Endothelial cell (in vitro differentiated cells): ENCODE measurements around the gene TCP11X1. TPM values are rescaled to one million over a fixed set of nuclear protein-coding genes. Genes with fewer than 3 reads are reported as not detected.
"Not testable (repeated sequence)": the region's sequence is repeated elsewhere in the genome, so short reads cannot be mapped to it uniquely, and the experiment has no call there.

Experiments used
- DNase-seq: peaks from one replicate; pipeline ENCODE4 v3.0.0; 2021; ENCODE audit warnings: low spot score
- H3K27ac Mint-ChIP-seq: one replicate; pipeline ENCODE4 v1.8.0; 2021; ENCODE audit warnings: mixed read lengths, inconsistent platforms; ENCODE audit not compliant: unreplicated experiment
- H3K27me3 Mint-ChIP-seq: one replicate; pipeline ENCODE4 v1.8.0; 2021; ENCODE audit warnings: mild to moderate bottlenecking, moderate library complexity, mixed read lengths, inconsistent platforms; ENCODE audit not compliant: unreplicated experiment
- H3K36me3 Mint-ChIP-seq: one replicate; pipeline ENCODE4 v1.8.0; 2021; ENCODE audit warnings: mild to moderate bottlenecking, low read depth, mixed read lengths, inconsistent platforms; ENCODE audit not compliant: unreplicated experiment
- H3K4me1 Mint-ChIP-seq: one replicate; pipeline ENCODE4 v1.8.0; 2021; ENCODE audit warnings: mild to moderate bottlenecking, mixed read lengths, inconsistent platforms; ENCODE audit not compliant: unreplicated experiment
- H3K4me3 Mint-ChIP-seq: one replicate; pipeline ENCODE4 v1.8.0; 2021; ENCODE audit warnings: mild to moderate bottlenecking, mixed read lengths, inconsistent platforms; ENCODE audit not compliant: unreplicated experiment
- H3K9me3 Mint-ChIP-seq: one replicate; pipeline ENCODE4 v1.8.0; 2021; ENCODE audit warnings: mixed read lengths, inconsistent platforms; ENCODE audit not compliant: unreplicated experiment
- CTCF ChIP-seq: fragments of 200-600 bp; sonication (generic); IDR thresholded peaks from one replicate; pipeline ENCODE4 v1.5.0; 2021; ENCODE audit warnings: antibody characterized with exemption; ENCODE audit not compliant: unreplicated experiment
- long read RNA-seq: library from polyadenylated mRNA; unstranded; transcript quantifications from one replicate; pipeline ENCODE4 v2.0.0, GENCODE V29; 2020; ENCODE audit not compliant: unreplicated experiment
- total RNA-seq: library from RNA; stranded (reverse); fragmentation: NEBNext Ultra II Directional; extraction: Animal tissue kit (Norgen Biotek cat#: 25700); gene quantifications from one replicate; pipeline ENCODE4 v1.2.1, GENCODE V29; 2021; ENCODE audit not compliant: unreplicated experiment

TCP11X1 gene
- not detected for total RNA-seq
- long read RNA-seq = 0 reads

GRCh38 chrX:102214986-102215385 lies at the start of gene TCP11X1:
Gene TCP11X1 (plus strand): TSS chrX:102215301.
- not testable (repeated sequence) for H3K36me3 Mint-ChIP-seq, H3K27me3 Mint-ChIP-seq, H3K4me1 Mint-ChIP-seq, H3K4me3 Mint-ChIP-seq, H3K9me3 Mint-ChIP-seq, H3K27ac Mint-ChIP-seq, DNase-seq

- H3K4me3 Mint-ChIP-seq = no peak overlapping the region
- no peak overlapping the region for H3K27ac Mint-ChIP-seq
- no peaks in the 10 kb centered on the region for H3K9me3 Mint-ChIP-seq
- no peaks in the 10 kb centered on the region for H3K27me3 Mint-ChIP-seq
- H3K36me3 Mint-ChIP-seq = no peaks in the 10 kb centered on the region
- no peak for TF ChIP-seq CTCF
- no peak for DNase-seq
- H3K4me1 Mint-ChIP-seq = no peaks in the 10 kb centered on the region
Observed at GRCh38 chrX:102185967-102186720, 29.0 kb upstream of the TCP11X1 start.

- not testable (repeated sequence) for H3K27me3 Mint-ChIP-seq, DNase-seq, H3K9me3 Mint-ChIP-seq, H3K4me3 Mint-ChIP-seq, H3K4me1 Mint-ChIP-seq, H3K36me3 Mint-ChIP-seq, H3K27ac Mint-ChIP-seq
Observed at GRCh38 chrX:102207940-102208339, 7.2 kb upstream of the TCP11X1 start.

GRCh38 chrX:102216497-102216896 lies 1.4 kb downstream of the TCP11X1 start:
- not testable (repeated sequence) for H3K9me3 Mint-ChIP-seq, H3K27me3 Mint-ChIP-seq, H3K36me3 Mint-ChIP-seq, H3K4me3 Mint-ChIP-seq, DNase-seq, H3K27ac Mint-ChIP-seq, H3K4me1 Mint-ChIP-seq

GRCh38 chrX:102235678-102236077 lies 20.6 kb downstream of the TCP11X1 start:
- not testable (repeated sequence) for DNase-seq, H3K4me3 Mint-ChIP-seq, H3K36me3 Mint-ChIP-seq, H3K9me3 Mint-ChIP-seq, H3K4me1 Mint-ChIP-seq, H3K27me3 Mint-ChIP-seq, H3K27ac Mint-ChIP-seq

- not testable (repeated sequence) for H3K4me1 Mint-ChIP-seq, H3K4me3 Mint-ChIP-seq, H3K36me3 Mint-ChIP-seq, H3K27me3 Mint-ChIP-seq, DNase-seq, H3K9me3 Mint-ChIP-seq, H3K27ac Mint-ChIP-seq
Observed at GRCh38 chrX:102240265-102240664, 25.2 kb downstream of the TCP11X1 start.

GRCh38 chrX:102246893-102247292 lies 31.8 kb downstream of the TCP11X1 start, which contains the start of gene NXF2:
Gene NXF2 (plus strand): TSS chrX:102247167. CDS start chrX:102307079, 59,912 bp downstream.
- DNase-seq, H3K9me3 Mint-ChIP-seq, H3K4me3 Mint-ChIP-seq, H3K27me3 Mint-ChIP-seq, H3K36me3 Mint-ChIP-seq, H3K4me1 Mint-ChIP-seq, H3K27ac Mint-ChIP-seq: not testable (repeated sequence)

GRCh38 chrX:102272231-102272630 lies 57.1 kb downstream of the TCP11X1 start:
- not testable (repeated sequence) for H3K27ac Mint-ChIP-seq, H3K9me3 Mint-ChIP-seq, DNase-seq, H3K27me3 Mint-ChIP-seq, H3K36me3 Mint-ChIP-seq, H3K4me3 Mint-ChIP-seq, H3K4me1 Mint-ChIP-seq

Other genes starting within 250 kb of the TCP11X1 start
- gene TCEAL2, start 89.6 kb upstream of the TCP11X1 start, total RNA-seq = 11.1 TPM
- not detected for gene TCEAL6, start 72.8 kb upstream of the TCP11X1 start, total RNA-seq
- gene BEX5, start 59.3 kb upstream of the TCP11X1 start, total RNA-seq = 45.4 TPM
- 0.67 TPM for gene NXF2, start 31.9 kb downstream of the TCP11X1 start, total RNA-seq
- 1.5 TPM for gene NXF2B, start 224.7 kb downstream of the TCP11X1 start, total RNA-seq